Measurements from ENCODE around the gene SPTBN1. TPM values are rescaled to one million over a fixed set of nuclear protein-coding genes. Genes with fewer than 3 reads are reported as not detected.

Gene SPTBN1
- polyA plus RNA-seq, 2 of the 4 experiments (the other 2 are of a cell fraction) = 105 to 126 TPM

GRCh38 chr2:54538537-54538936, 82.4 kb downstream of the SPTBN1 start:
- ChIA-PET CTCF (interaction anchor here (1.4 to 4.7 kb wide), 4 partner anchors 15 to 23 kb away, joined by 3 to 21 read pairs (median 10); no protein-coding TSS in a partner anchor), POLR2A (no interaction called here)
- DNase-seq (ENCODE audit: low read depth in 1 of 2, low spot score in 1 of 2) = no peak
- Histone ChIP-seq H3K27ac (peak overlapping the region; percentile 42 to 56; a peak in 5 of 6 replicates), H3K9me3 (no peaks in the 10 kb centered on the region), H3K4me1 (peaks cover 55% of the 10 kb centered on the region), H3K4me2 (no peak overlapping the region), H3K4me3 (no peak overlapping the region)
- FAIRE-seq = no peak
- TF ChIP-seq JUN (IDR thresholded peaks at IDR 0.05) = no peak
- no peak for TF ChIP-seq ZNF302 (CRISPR knock-in tag; IDR thresholded peaks at IDR 0.05)
- no peak for TF ChIP-seq EHMT2 (IDR thresholded peaks at IDR 0.05; ENCODE audit: low read depth)
- no peak for TF ChIP-seq EP300 (IDR thresholded peaks at IDR 0.05)
- no peak for TF ChIP-seq EHF (CRISPR knock-in tag; IDR thresholded peaks at IDR 0.05)
- no peak for TF ChIP-seq POLR2AphosphoS2 (conservative IDR thresholded peaks at IDR 0.05; ENCODE audit: low read length)
- no peak for TF ChIP-seq BHLHE40 (IDR thresholded peaks at IDR 0.05; ENCODE audit: low read depth, low read length)
- TF ChIP-seq CTCF (IDR thresholded peaks at IDR 0.05) = no peak
- TF ChIP-seq PBX3 (IDR thresholded peaks at IDR 0.05) = no peak
- no peak for TF ChIP-seq HDAC2 (IDR thresholded peaks at IDR 0.05)
- no peak for TF ChIP-seq KDM1A (IDR thresholded peaks at IDR 0.05; ENCODE audit: low read depth)
- no peak for TF ChIP-seq JUNB (IDR thresholded peaks at IDR 0.05)
- no peak for TF ChIP-seq HOXB5 (CRISPR knock-in tag; IDR thresholded peaks at IDR 0.05)
- ATAC-seq = no peak
- 90% methylated on average over 5 of the region's 5 CpGs for WGBS (ENCODE audit: missing lambda C conversion rate)

- ChIA-PET CTCF (interaction anchor here (1.4 to 4.7 kb wide), 4 partner anchors 16 to 24 kb away, joined by 3 to 21 read pairs (median 10); no protein-coding TSS in a partner anchor), POLR2A (interaction anchor here (1.3 kb wide), 1 partner anchor 19 kb away, joined by 3 read pairs; no protein-coding TSS in a partner anchor)
Observed at GRCh38 chr2:54539683-54540082, 83.6 kb downstream of the SPTBN1 start.

GRCh38 chr2:54540194-54540593, 84.1 kb downstream of the SPTBN1 start:
- Histone ChIP-seq H3K9me3 (no peaks in the 10 kb centered on the region), H3K4me3 (no peak overlapping the region), H3K4me2 (peak overlapping the region; percentile 3; the same call in 2 of the 3 replicates), H3K4me1 (peaks cover 50% of the 10 kb centered on the region), H3K27ac (peak overlapping the region; percentile 56 to 76)
- DNase-seq (ENCODE audit: low read depth in 1 of 2, low spot score in 1 of 2) (no peak), FAIRE-seq (no peak), ATAC-seq (peak in 1 of 2 experiments; percentile 53; a peak in 3 of 6 replicates)
- WGBS (ENCODE audit: missing lambda C conversion rate) = 37% methylated on average over 1 of the region's 1 CpG
- POLR2A ChIA-PET = interaction anchor here (1.3 kb wide), 1 partner anchor 18 kb away, joined by 3 read pairs; no protein-coding TSS in a partner anchor
- CTCF ChIA-PET = interaction anchor here (1.1 to 4.7 kb wide), 3 partner anchors 16 to 106 kb away, joined by 3 to 21 read pairs (median 16); no protein-coding TSS in a partner anchor
- TF ChIP-seq NFE2L2 (conservative IDR thresholded peaks at IDR 0.05; ENCODE audit: low read length) (no peak), CTCF (IDR thresholded peaks at IDR 0.05) (no peak), RARB (CRISPR knock-in tag; IDR thresholded peaks at IDR 0.05) (no peak), TP53 (CRISPR knock-in tag; IDR thresholded peaks at IDR 0.05) (no peak), BHLHE40 (IDR thresholded peaks at IDR 0.05; ENCODE audit: low read depth, low read length) (no peak), ZC3H11A (IDR thresholded peaks at IDR 0.05) (no peak), NPAS2 (CRISPR knock-in tag; IDR thresholded peaks at IDR 0.05; ENCODE audit: borderline replicate concordance) (no peak), PHF8 (IDR thresholded peaks at IDR 0.05; ENCODE audit: borderline replicate concordance, low read depth) (no peak), MAX (IDR thresholded peaks at IDR 0.05) (no peak), RCOR1 (IDR thresholded peaks at IDR 0.05; ENCODE audit: low read depth, low read length) (no peak), GATA3 (IDR thresholded peaks at IDR 0.05; ENCODE audit: borderline replicate concordance) (no peak), HOXB13 (CRISPR knock-in tag; IDR thresholded peaks at IDR 0.05; ENCODE audit: low read depth) (no peak), BCL3 (IDR thresholded peaks at IDR 0.05) (no peak), CHD2 (IDR thresholded peaks at IDR 0.05; ENCODE audit: low read length, partially characterized antibody) (no peak)

More at GRCh38 chr2:54539683-54540082, 83.6 kb downstream of the SPTBN1 start:
- ATAC-seq (no peak), DNase-seq (ENCODE audit: low read depth in 1 of 2, low spot score in 1 of 2) (no peak), FAIRE-seq (no peak)
- 87% methylated on average over 6 of the region's 6 CpGs for WGBS (ENCODE audit: missing lambda C conversion rate)
- peak overlapping the region; percentile 3; the same call in 1 of the 3 replicates for H3K4me2 ChIP-seq
- peaks cover 53% of the 10 kb centered on the region for H3K4me1 ChIP-seq
- no peaks in the 10 kb centered on the region for H3K9me3 ChIP-seq
- H3K27ac ChIP-seq = peak overlapping the region; percentile 56 to 76
- TF ChIP-seq BHLHE40 (IDR thresholded peaks at IDR 0.05; ENCODE audit: low read depth, low read length) = no peak
- TF ChIP-seq NFE2L2 (conservative IDR thresholded peaks at IDR 0.05; ENCODE audit: low read length) = no peak
- TF ChIP-seq POLR2A (IDR thresholded peaks at IDR 0.05; ENCODE audit: low read length) = no peak
- TF ChIP-seq HEYL (CRISPR knock-in tag; IDR thresholded peaks at IDR 0.05) = no peak
- TF ChIP-seq EHMT2 (IDR thresholded peaks at IDR 0.05; ENCODE audit: low read depth) = no peak
- no peak for TF ChIP-seq PHF8 (IDR thresholded peaks at IDR 0.05; ENCODE audit: borderline replicate concordance, low read depth)
- no peak for TF ChIP-seq ZNF302 (CRISPR knock-in tag; IDR thresholded peaks at IDR 0.05)
- no peak overlapping the region for H3K4me3 ChIP-seq
